Measurements from ENCODE around the gene PRODH2.
"Not testable (repeated sequence)": the region's sequence is repeated elsewhere in the genome, so short reads cannot be mapped to it uniquely, and the experiment has no call there.

PRODH2 gene

DNA sequence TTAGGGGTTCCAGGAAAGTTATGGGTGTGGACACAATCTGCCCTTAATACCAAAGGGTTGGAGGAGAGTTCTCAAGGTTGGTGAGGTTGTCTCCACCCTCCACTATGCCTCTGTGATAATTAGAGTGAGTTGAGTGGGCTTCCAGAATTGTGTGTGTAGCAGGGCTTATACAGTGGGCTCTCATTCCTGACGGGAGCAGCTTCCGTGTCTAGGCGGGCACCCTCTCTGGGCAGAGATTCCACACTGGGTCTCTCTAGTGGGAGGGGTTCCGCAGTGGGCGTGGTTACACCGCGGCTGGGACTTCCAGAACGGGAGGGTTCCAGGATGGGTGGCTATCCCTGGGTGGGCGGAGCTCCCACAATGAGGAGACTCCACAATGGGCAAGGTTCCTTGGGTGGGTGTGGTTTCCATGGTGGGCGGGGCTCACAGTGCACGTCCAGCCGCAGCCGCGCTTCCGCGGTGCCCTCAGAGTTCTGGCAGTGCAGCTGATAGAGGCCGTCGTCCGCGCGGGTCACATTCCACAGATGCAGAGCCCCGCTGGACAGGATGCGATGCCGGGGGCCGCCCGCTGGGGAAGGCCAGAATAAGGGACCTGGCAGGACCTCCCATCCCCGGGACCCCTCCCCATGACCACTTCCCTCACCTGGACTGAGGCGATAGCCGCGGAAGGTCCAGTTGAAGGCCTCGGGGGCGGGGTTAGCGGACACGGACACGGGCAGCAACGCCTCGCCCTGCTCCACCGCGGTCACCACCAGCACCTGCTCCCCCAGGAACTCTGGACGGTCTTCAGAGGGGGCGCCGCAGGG lies 31.2 kb upstream of the PRODH2 start:
- DNase-seq (ENCODE audit: low read depth in 2 of 2, low spot score in 1 of 2): no peak

DNA sequence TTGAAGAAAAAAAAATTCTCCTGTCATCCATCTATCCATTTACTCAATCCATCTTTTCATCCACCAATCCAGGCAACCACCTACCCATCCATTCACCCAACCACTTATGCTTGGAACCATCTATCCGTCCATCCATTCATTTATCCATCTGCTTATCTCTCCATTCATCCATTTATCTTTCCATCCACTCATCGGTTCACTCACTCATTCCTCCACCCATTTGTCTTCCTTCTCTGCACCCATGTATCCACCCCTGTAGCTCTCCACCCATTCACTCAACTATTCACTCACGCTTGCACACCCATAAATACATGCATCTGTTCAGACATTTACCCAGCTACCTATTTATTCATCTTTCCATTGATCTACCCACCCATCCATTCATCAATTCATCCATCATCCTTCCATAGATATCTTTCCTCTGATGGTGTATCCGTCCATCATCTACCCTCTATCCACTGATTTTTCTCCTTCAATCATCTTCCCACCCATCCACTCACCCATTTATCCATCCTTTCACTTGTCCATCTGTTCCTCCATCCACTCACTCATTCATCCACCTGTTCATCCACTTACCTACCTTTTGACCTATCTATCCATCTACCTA lies 30.1 kb upstream of the PRODH2 start:
- DNase-seq (ENCODE audit: low read depth in 2 of 2, low spot score in 1 of 2): no peak

DNA sequence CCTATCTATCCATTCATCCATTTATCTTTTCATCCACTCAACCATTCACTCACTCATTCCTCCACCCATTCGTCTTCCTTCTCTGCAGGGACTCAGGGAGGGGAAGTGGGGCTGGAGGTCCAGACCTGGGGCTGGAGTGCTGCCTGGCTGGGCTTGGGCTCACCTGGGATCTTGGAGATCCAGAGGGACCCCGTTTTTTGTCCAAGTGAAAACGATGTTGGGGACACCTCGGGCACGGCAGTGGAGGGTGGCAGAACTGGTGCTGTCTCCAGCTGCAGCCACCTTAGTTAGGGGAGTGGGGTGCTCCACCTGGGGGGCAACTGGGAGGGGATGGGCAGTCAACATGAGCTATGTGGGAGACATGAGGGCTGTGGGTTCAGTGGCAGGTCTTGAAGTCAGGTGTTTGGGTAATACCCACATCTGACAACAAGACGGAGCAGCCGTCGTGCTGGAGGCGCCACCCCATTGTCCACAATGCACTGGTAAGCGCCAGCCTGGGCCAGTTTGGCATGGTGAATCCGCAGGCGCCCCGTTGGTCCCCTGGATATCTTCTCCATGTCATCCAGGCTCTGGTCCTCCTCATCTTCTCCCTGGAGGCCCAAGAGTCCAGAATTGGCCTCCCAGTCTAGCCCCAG lies 29.4 kb upstream of the PRODH2 start:
- no peak for DNase-seq (ENCODE audit: low read depth in 2 of 2, low spot score in 1 of 2)

DNA sequence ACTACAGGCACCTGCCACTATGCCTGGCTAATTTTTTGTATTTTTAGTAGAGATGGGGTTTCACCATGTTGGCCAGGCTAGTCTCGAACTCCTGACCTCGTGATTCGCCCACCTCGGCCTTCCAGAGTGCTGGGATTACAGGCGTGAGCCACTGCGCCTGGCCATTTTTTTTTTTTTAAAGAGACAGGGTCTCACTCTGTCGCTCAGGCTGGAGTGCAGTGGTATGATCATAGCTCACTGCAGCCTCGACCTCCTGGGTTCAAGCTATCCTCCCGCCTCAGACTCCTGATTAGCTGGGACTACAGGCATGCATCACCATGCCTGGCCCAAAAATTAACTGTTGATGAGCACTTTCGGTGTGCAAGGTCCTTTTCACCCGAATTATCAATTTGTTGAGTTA lies 23.5 kb upstream of the PRODH2 start:
- DNase-seq (ENCODE audit: low read depth in 2 of 2, low spot score in 1 of 2): not testable (repeated sequence)

DNA sequence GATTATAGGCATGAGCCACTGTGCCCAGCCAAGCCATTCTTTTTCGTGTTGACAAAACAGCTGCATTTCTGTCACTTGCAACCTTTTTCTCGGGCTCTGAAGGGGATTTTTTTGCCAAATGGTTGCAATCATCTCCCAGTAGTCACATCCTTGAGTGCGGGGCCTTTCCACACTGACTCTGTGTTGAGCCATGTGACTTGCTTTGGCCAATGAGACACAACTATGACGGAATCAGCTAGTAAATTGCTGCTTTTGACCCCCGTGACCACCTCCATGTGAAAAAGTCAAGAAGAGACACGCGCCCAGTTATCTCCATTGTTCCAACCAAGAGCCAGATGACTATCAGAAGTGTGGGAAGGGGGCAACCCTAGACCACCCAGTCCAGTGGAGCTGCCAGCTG lies 21.3 kb upstream of the PRODH2 start:
- DNase-seq (ENCODE audit: low read depth in 2 of 2, low spot score in 1 of 2): no peak

DNA sequence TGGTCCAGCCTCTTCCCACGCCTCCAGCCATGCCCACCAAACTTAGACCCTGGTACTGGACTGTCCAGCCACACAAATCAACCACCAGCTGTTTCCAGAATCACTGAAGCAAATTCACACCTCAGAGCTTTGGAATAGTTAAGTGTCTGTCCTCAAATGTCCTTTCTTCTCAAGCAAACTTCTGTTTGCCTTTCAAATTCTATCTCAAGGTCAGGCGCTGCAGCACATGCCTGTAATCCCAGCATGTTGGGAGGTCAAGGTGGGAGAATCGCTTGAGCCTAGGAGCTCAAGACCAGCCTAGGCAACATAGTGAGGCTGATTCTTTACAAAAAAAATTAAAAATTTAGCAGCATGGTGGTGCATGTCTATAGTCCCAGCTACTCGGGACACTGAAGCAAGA lies 19.4 kb upstream of the PRODH2 start:
- no peak for DNase-seq (ENCODE audit: low read depth in 2 of 2, low spot score in 1 of 2)

DNA sequence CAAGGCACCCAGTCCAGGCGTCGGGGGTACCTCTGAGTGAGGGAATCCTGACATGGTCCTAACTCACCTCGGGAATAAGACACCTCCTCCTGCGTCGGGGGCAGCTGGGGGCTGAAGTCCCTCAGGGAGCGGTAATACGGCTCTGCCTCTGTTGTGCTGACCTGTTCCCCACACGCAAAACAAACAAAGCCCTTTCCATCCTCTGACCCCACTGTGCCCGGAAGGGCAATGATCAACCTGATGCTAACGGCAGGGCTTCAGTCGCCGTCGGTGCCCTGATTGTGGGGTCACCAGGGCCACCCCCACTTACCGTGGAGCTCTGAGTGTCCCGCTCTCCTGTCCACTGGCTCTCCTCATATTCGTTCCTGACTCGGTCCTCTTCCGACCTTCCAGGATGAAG lies 18.3 kb upstream of the PRODH2 start:
- DNase-seq (ENCODE audit: low read depth in 2 of 2, low spot score in 1 of 2): no peak

DNA sequence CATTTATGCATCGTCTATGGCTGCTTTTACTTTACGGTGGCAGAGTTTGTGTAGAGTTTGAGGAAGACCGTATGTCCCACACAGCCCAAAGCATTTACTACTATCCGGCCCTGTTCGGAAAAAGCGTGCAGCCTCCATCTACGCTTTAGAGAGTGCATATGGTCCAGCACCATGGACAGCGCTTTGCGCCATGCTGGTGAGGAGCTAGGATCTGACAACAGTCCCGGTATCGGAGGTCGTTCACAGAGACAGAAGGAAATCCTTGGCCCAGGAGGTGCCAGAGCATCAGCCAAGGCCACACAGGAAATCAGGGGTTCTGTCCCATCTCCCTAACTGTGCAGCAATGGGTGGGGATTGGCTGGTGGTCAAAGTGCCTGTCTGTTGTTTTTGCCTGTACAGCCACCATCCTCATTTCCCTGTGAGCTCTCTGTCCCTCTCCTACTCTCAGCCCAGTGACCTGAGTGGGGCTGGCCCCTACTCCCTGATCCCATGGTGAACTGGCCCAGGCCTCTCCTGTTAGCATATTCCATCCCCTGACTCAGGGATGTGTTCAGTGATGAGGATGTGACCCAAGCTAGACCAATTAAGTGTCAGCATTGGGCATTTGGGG lies 16.2 kb upstream of the PRODH2 start:
- no peak for DNase-seq (ENCODE audit: low read depth in 2 of 2, low spot score in 1 of 2)

DNA sequence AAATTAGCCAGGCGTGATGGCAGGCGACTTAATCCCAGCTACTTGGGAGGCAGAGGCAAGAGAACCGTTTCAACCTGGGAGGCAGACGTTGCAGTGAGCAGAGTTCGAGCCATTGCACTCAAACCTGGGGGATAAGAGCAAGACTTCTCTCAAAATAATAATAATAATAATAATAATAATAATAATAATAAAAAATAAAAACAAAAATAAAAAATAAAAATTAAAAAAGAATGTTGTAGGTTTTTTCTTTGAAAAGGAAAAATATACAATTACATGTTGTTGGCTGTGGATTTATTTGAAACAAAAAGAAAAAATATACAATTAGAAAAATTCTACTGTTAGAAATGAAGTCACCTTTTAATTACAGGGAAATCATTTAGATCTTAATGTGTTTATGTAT lies 11.5 kb upstream of the PRODH2 start:
- no peak for DNase-seq (ENCODE audit: low read depth in 2 of 2, low spot score in 1 of 2)

DNA sequence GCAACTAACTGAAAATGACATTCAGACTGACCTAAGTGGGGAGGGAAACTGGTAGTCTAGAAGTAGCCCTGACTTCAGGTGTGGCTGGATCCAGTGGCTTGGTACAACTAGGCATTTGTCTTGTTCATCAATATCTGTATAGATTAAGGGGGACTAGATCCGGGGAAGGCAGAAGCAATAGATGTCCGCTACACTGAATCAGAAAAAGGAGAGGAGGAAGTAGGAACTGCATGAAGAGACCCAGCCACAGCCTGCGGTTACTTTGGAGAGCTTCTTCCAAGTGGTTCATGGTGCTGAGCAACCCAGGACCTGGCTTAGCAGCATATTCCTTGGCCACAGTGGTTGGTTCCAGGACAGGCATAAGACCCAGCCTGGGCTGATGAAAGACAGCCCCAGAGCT lies 9.9 kb upstream of the PRODH2 start:
- no peak for DNase-seq (ENCODE audit: low read depth in 2 of 2, low spot score in 1 of 2)

DNA sequence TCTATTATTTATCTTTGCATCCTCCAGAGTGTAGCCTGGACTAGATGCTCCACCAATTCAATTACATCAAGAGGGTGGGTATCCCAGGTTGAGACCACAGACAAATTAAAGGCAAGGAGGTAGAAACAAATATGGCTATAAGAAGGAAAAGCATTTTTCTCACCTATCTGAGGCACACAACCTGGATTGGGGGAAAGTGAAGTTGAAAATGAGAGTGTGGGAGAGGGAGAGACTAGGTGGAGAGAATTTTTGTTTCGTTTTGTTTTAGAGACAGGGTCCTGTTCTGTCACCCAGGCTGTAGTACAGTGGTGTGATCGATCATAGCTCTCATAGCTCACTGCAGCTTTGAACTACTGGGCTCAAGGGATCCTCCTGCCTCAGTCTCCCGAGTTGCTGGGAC lies 5.8 kb upstream of the PRODH2 start:
- no peak for DNase-seq (ENCODE audit: low read depth in 2 of 2, low spot score in 1 of 2)

DNA sequence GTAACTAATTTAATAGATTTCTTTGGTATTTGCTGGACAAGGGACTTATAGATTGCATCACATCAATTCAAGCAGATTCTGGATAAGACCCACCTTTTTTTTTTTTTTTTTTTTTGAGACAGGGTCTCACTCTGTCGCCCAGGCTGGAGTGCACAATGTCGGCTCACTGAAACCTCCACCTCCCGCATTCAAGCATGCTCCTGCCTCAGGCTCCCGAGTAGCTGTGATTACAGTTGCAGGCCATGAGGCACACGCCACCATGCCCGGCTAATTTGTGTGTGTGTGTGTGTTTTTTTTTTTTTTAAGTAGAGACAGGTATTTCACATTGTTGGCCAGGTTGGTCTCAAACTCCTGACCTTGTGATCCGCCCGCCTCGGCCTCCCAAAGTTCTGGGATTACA lies 4.2 kb upstream of the PRODH2 start:
- DNase-seq (ENCODE audit: low read depth in 2 of 2, low spot score in 1 of 2): no peak

DNA sequence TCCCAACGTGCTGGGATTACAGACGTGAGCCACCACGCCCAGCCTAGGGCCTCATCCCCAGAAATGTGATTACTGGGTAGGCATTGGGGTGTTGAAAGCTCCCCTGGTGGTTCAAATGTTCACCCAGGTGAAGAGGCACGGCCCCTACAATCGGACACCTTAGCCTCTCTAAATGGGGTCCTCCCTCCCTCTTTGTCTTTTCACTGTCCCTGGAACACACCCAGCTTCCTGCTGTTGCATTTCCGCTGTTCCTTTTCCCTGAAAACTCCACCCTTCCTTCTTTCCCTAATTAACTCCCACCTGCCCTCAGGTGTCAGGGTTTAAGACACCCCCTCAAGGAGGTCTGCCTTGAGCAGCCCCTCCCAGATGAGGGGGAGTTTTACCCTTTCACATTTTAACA lies 3.6 kb upstream of the PRODH2 start:
- DNase-seq (ENCODE audit: low read depth in 2 of 2, low spot score in 1 of 2): no peak

DNA sequence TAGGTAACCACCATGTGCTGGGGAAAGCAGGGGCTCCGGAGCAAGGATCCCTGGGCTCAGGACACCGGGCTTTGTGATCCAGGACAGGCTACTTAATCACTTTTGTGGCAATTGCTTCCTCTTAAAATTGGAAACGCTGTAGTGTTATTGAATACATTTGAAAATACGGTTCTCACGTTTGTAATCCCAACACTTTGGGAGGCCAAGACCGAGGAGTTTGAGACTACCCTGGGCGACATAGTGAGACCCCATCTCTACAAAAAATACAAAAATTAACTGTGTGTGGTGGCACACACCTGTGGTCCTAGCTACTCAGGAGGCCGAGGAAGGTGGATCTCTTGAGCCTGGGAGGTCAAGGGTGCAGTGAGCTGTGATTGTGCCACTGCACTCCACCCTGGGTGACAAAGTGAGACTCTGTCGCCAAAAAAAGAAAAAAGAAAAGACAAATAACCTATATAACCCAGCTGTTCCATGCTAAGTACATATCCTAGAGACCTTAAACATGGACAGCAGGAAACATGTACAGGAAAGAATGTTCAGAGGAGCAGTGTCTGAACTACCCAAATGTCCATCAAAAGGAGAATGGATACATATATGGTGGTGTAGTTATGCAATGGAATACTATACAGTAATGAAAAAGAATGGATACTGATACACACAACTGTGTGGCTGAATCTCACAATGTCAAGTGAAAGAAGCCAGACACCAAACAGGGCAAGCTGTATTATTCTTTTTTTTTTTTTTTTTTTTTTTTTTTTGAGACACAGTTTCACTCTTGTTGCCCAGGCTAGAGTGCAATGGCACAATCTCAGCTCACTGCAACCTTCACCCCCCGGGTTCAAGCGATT lies 622 bp upstream of the PRODH2 start:
- no peak for DNase-seq (ENCODE audit: low read depth in 2 of 2, low spot score in 1 of 2)

DNA sequence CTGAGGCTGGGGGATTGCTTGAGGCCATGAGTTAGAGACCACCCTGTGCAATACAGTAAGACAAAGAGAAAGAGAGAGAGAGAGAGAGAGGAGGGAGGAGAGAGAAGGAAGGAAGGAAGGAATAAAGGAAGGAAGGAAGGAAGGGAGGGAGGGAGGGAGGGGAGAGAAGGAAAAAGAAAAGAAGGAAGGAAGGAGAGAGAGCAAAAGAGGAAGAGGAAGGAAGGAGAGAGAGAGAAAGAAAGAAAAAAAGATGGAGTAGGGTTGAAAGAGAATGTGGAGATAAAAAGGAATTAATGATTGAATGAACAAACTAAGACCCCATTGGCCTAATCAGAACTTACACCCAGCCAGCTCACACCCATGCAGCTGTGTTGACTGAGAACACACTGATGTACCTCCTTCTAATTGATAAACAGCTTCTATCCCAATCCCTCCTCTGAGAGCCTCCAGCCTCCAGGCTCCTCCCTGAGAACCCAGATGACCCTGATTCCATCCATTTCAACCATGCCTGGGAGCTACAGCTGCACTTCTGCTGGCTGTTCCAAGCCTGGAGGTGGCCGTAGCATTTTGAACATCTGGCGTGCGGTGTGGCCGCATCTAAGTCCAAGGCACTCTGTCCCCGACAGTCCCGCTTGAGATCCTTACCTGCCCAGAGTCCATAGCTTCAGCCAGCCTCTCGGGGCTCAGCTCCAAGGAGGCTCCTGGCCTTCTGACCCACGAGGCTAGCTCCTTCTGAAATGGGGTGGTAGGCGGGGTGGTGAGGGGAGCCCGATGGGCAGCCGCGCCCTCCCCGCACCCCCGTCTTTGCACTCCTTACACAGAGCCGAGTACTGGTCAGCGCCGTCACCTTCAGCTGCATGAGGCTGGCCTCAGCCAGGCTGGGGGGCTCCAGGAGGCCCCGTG lies 1.1 kb downstream of the PRODH2 start:
- no peak for DNase-seq (ENCODE audit: low read depth in 2 of 2, low spot score in 1 of 2)

DNA sequence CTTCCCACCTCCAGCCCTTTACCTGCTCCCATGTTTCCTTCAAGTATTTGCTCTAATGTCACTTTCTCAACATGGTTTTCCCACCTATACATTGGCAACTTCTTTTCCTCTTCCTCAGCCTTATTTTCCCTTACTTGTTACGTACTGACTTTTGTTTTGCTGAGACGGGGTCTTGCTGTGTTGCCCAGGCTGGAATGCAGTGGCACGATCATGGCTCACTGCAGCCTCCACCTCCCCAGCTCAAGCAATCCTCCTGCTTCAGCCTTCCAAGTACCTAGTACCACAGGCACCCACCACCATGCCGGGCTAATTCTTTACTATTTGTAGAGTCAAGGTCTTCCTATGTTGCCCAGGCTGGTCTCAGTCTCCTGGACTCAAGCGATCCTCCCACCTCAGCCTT lies 5.0 kb downstream of the PRODH2 start:
- DNase-seq (ENCODE audit: low read depth in 2 of 2, low spot score in 1 of 2): no peak

DNA sequence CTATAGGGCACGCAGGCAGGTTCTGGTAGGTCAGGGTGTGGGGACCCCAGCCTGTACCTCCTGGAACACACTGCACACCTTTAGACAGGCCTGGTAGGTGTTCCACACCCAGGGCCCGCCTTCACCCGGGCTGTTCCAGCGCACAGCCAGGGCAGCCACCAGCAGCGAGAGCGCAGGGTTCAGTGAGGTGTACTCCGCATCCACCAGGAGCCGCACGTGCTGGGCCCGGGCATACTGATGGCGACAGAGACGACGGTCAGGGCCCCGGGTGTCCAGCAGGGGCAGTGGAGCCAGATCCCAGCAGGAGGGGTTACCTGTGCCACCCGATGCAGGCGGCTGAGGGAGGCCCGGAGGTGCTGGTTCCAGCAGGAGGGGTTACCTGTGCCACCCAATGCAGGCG lies 6.0 kb downstream of the PRODH2 start:
- DNase-seq (ENCODE audit: low read depth in 2 of 2, low spot score in 1 of 2): no peak

DNA sequence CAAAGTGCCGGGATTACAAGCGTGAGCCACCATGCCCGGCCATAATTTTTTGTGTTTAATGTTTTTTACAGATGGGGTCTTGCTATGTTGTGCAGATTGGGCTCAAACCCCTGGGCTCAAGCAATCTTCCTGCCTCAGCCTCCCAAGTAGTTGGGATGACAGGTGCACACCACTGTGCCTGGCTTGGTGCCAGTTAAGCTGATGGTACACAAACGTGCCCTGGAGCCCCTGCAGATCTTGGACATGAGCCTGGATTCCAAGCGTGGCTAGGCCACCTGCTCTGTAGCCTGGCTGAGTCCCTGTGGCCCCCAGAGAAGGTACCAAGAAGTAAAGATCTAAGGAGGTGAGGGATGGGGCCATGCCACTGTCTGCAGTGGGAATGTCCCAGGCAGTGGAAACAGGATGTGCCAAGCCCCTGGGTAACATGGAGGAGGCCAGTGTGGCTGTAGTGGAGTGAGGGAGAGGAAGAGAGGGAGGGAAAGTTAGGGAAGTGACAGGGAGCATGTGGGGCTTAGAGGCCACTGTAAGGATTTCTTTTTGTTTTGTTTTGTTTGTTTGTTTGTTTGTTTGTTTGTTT lies 7.0 kb downstream of the PRODH2 start:
- no peak for DNase-seq (ENCODE audit: low read depth in 2 of 2, low spot score in 1 of 2)

DNA sequence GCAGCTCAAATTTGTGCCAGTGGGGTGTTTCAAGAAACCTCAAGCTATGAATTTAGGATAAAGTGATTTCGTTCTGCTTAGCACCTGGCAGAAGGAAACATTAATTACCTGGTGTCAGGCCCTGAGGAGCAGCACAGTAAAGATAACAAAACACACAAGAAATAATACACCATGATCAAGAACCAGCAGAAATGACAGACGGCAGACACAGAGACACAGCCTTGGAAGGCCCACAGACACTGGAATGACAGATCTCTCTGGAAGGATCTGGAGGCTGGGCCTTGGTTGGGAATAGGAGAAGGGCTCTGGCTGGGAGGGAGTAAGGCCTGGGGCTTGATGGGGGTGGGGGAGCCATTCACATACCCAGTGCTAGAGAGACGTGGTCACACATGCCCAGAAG lies 10.8 kb downstream of the PRODH2 start:
- DNase-seq (ENCODE audit: low read depth in 2 of 2, low spot score in 1 of 2): no peak

DNA sequence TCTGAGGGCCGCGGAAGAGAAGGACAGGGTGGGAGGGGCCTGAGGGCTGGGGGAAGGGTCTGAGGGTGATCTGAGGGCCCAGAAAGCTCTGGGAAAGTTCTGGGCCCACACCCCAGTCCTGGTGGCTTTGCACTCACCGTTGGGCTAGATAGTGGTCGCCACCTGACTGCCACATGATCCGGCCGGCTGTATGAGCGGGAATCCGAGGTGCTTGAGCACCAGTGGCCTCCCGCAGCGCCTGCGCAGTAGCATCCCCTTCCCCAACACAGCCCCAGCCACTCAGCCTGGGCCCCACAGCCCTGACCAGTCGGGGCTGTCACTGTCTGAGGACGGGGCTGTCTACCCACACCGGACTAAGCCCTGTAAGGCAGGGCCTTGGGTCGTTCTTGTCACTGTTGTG lies 15.0 kb downstream of the PRODH2 start:
- no peak for DNase-seq (ENCODE audit: low read depth in 2 of 2, low spot score in 1 of 2)

Data from stimulated activated CD8-positive, alpha-beta memory T cell treated with anti-CD3 and anti-CD28 coated beads, Interleukin-4, amount 100 ng/mL, for 4 hours (primary cell).